Liver (tissue), 3 donors: ENCODE measurements around the gene NSMCE4A.

Source experiments
- ATF3 ChIP-seq: IDR thresholded peaks from 2 replicates; pipeline ENCODE4 v1.6.1; 2016; ENCODE audit warnings: antibody characterized with exemption
- EGR1 ChIP-seq, 2 donors: IDR thresholded peaks; 2 replicates each; pipeline ENCODE4 v1.6.1; 2016 to 2018; ENCODE audit warnings: antibody characterized with exemption in 2 of 2, low read depth in 2 of 2
- GABPA ChIP-seq, 2 donors: IDR thresholded peaks in 1 of 2; conservative IDR thresholded peaks in 1 of 2; 2 replicates each; pipeline ENCODE4 v1.6.1; 2016; ENCODE audit warnings: antibody characterized with exemption in 2 of 2, mild to moderate bottlenecking in 1 of 2, moderate library complexity in 1 of 2
- HNF4G ChIP-seq: IDR thresholded peaks from 2 replicates; pipeline ENCODE4 v1.6.1; 2016; ENCODE audit warnings: antibody characterized with exemption
- JUND ChIP-seq, 2 donors: IDR thresholded peaks; 2 replicates each; pipeline ENCODE4 v1.6.1; 2016; ENCODE audit warnings: antibody characterized with exemption in 2 of 2
- MAX ChIP-seq: IDR thresholded peaks from 2 replicates; pipeline ENCODE4 v1.6.1; 2016; ENCODE audit warnings: antibody characterized with exemption
- RAD21 ChIP-seq, 2 donors: IDR thresholded peaks; 2 replicates each; pipeline ENCODE4 v1.6.1; 2016; ENCODE audit warnings: antibody characterized with exemption in 2 of 2, mild to moderate bottlenecking in 2 of 2
- TF ChIP-seq, protein P1 (sequence below): fragments of 150-350 bp; IDR thresholded peaks from 2 replicates; pipeline ENCODE4 v1.5.1; 2017; ENCODE audit warnings: improper control_type of control experiment, low read depth, low read length; ENCODE audit not compliant: missing input control
- TF ChIP-seq, protein P2 (sequence below): IDR thresholded peaks from 2 replicates; pipeline ENCODE4 v1.6.1; 2016; ENCODE audit warnings: antibody characterized with exemption, mild to moderate bottlenecking
- donor health status: healthy.
- donor health status: healthy.

GRCh38 chr10:121961456-121961855 is 13.6 kb downstream of the NSMCE4A start:
- TF ChIP-seq EGR1 (IDR thresholded peaks at IDR 0.05; ENCODE audit: low read depth in 2 of 2) (no peak), JUND (IDR thresholded peaks at IDR 0.05) (no peak), ATF3 (no peak), RAD21 (IDR thresholded peaks at IDR 0.05) (no peak), GABPA (IDR thresholded peaks at IDR 0.05 in 1 of 2, conservative IDR thresholded peaks at IDR 0.05 in 1 of 2) (no peak), HNF4G (no peak), MAX (no peak)
- TF ChIP-seq, protein P1, sequence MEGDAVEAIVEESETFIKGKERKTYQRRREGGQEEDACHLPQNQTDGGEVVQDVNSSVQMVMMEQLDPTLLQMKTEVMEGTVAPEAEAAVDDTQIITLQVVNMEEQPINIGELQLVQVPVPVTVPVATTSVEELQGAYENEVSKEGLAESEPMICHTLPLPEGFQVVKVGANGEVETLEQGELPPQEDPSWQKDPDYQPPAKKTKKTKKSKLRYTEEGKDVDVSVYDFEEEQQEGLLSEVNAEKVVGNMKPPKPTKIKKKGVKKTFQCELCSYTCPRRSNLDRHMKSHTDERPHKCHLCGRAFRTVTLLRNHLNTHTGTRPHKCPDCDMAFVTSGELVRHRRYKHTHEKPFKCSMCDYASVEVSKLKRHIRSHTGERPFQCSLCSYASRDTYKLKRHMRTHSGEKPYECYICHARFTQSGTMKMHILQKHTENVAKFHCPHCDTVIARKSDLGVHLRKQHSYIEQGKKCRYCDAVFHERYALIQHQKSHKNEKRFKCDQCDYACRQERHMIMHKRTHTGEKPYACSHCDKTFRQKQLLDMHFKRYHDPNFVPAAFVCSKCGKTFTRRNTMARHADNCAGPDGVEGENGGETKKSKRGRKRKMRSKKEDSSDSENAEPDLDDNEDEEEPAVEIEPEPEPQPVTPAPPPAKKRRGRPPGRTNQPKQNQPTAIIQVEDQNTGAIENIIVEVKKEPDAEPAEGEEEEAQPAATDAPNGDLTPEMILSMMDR, result no peak
- TF ChIP-seq, protein P2, sequence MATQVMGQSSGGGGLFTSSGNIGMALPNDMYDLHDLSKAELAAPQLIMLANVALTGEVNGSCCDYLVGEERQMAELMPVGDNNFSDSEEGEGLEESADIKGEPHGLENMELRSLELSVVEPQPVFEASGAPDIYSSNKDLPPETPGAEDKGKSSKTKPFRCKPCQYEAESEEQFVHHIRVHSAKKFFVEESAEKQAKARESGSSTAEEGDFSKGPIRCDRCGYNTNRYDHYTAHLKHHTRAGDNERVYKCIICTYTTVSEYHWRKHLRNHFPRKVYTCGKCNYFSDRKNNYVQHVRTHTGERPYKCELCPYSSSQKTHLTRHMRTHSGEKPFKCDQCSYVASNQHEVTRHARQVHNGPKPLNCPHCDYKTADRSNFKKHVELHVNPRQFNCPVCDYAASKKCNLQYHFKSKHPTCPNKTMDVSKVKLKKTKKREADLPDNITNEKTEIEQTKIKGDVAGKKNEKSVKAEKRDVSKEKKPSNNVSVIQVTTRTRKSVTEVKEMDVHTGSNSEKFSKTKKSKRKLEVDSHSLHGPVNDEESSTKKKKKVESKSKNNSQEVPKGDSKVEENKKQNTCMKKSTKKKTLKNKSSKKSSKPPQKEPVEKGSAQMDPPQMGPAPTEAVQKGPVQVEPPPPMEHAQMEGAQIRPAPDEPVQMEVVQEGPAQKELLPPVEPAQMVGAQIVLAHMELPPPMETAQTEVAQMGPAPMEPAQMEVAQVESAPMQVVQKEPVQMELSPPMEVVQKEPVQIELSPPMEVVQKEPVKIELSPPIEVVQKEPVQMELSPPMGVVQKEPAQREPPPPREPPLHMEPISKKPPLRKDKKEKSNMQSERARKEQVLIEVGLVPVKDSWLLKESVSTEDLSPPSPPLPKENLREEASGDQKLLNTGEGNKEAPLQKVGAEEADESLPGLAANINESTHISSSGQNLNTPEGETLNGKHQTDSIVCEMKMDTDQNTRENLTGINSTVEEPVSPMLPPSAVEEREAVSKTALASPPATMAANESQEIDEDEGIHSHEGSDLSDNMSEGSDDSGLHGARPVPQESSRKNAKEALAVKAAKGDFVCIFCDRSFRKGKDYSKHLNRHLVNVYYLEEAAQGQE, result no peak
